HepG2 (cell line): ENCODE measurements around the gene CAMK1D.

ENCODE experiments used
- CTCF ChIP-seq: sonication (generic); formaldehyde crosslinking; IDR thresholded peaks from 2 replicates; pipeline ENCODE4 v1.5.0; 2020; ENCODE audit warnings: mild to moderate bottlenecking, missing genetic modification reagents, moderate library complexity
- EP300 ChIP-seq, 3 experiments: sonication (generic) in 1 of 3; formaldehyde crosslinking in 1 of 3; IDR thresholded peaks; 2 replicates each; pipeline versions ENCODE4 v1.5.1 to v1.6.1; 2011 to 2020; ENCODE audit warnings: low read depth in 2 of 3, low read length in 2 of 3, borderline replicate concordance in 1 of 3, improper control_type of control experiment in 1 of 3, mild to moderate bottlenecking in 1 of 3, missing genetic modification reagents in 1 of 3, moderate library complexity in 1 of 3
- HOXA9 ChIP-seq: sonication (generic); formaldehyde crosslinking; IDR thresholded peaks from 2 replicates; pipeline ENCODE4 v1.8.1; 2022; ENCODE audit warnings: missing genetic modification reagents, mild to moderate bottlenecking, moderate library complexity, borderline replicate concordance
- KDM1A ChIP-seq: IDR thresholded peaks from 2 replicates; pipeline ENCODE4 v1.6.1; 2016; ENCODE audit warnings: missing compliant biosample characterization
- TCF12 ChIP-seq, 2 experiments: fragments of 450-650 bp in 1 of 2; sonication (generic) in 1 of 2; formaldehyde crosslinking in 1 of 2; IDR thresholded peaks; 2 replicates each; pipeline versions ENCODE4 v1.6.1 to v1.8.0; 2017 to 2022; ENCODE audit warnings: antibody characterized with exemption in 1 of 2, mild to moderate bottlenecking in 1 of 2, missing genetic modification reagents in 1 of 2, moderate library complexity in 1 of 2
- ZBTB10 ChIP-seq: sonication (generic); formaldehyde crosslinking; IDR thresholded peaks from 2 replicates; pipeline ENCODE4 v1.4.0; 2020; ENCODE audit warnings: missing genetic modification reagents, borderline replicate concordance
- ZNF672 ChIP-seq: sonication (generic); formaldehyde crosslinking; IDR thresholded peaks from 2 replicates; pipeline ENCODE4 v1.8.1; 2022; ENCODE audit warnings: missing genetic modification reagents
- ZNF704 ChIP-seq: sonication (generic); formaldehyde crosslinking; IDR thresholded peaks from 2 replicates; pipeline ENCODE4 v1.8.1; 2023; ENCODE audit warnings: mild to moderate bottlenecking, inconsistent platforms, moderate library complexity, missing genetic modification reagents, borderline replicate concordance

GRCh38 chr10:12413369-12413711 lies 64.0 kb downstream of the CAMK1D start:
- no peak for TF ChIP-seq TCF12 (IDR thresholded peaks at IDR 0.05)
- TF ChIP-seq TCF12 (CRISPR knock-in tag; IDR thresholded peaks at IDR 0.05) = no peak
- no peak for TF ChIP-seq ZNF672 (CRISPR knock-in tag)
- no peak for TF ChIP-seq EP300 (IDR thresholded peaks at IDR 0.05; ENCODE audit: low read depth in 2 of 2, low read length in 2 of 2)
- no peak for TF ChIP-seq EP300 (CRISPR knock-in tag; IDR thresholded peaks at IDR 0.05; ENCODE audit: borderline replicate concordance)
- TF ChIP-seq HOXA9 (CRISPR knock-in tag) = no peak
- TF ChIP-seq ZBTB10 (CRISPR knock-in tag) = no peak
- no peak for TF ChIP-seq ZNF704
- no peak for TF ChIP-seq KDM1A (CRISPR knock-in tag)
- TF ChIP-seq CTCF = no peak
